Smooth muscle cell (in vitro differentiated cells): Measurements from ENCODE around the gene ORM2. TPM values are rescaled to one million over a fixed set of nuclear protein-coding genes. Genes with fewer than 3 reads are reported as not detected.

Experiments used
- DNase-seq: peaks from one replicate; lab custom pipeline; 2025; ENCODE audit not compliant: unreplicated experiment; lab: John Stamatoyannopoulos, UW
- H2AFZ ChIP-seq: fragments of 200-600 bp; sonication (generic); 2 replicates; pipeline ENCODE4 v1.6.0; 2016; ENCODE audit warnings: antibody characterized with exemption, low read depth, mild to moderate bottlenecking
- H3F3A ChIP-seq: fragments of 200-600 bp; sonication (generic); 2 replicates; pipeline ENCODE4 v1.6.0; 2017; ENCODE audit warnings: antibody characterized with exemption, low read depth
- H3K27ac ChIP-seq: fragments of 200-600 bp; sonication (generic); 2 replicates; pipeline ENCODE4 v1.5.1; 2016; ENCODE audit warnings: low read depth, mild to moderate bottlenecking
- H3K27me3 ChIP-seq: fragments of 200-600 bp; sonication (generic); 2 replicates; pipeline ENCODE4 v1.6.1; 2016; ENCODE audit warnings: low read depth, mild to moderate bottlenecking
- H3K36me3 ChIP-seq: fragments of 200-600 bp; sonication (generic); 2 replicates; pipeline ENCODE4 v1.5.1; 2016; ENCODE audit warnings: low read depth
- H3K4me1 ChIP-seq: fragments of 200-600 bp; sonication (generic); 2 replicates; pipeline ENCODE4 v1.5.1; 2016; ENCODE audit warnings: low read depth
- H3K4me2 ChIP-seq: fragments of 200-600 bp; sonication (generic); 2 replicates; pipeline ENCODE4 v1.6.0; 2016; ENCODE audit warnings: mild to moderate bottlenecking
- H3K4me3 ChIP-seq: fragments of 200-600 bp; sonication (generic); 2 replicates; pipeline ENCODE4 v1.5.1; 2016; ENCODE audit warnings: mild to moderate bottlenecking
- H3K79me2 ChIP-seq: fragments of 200-600 bp; sonication (generic); 2 replicates; pipeline ENCODE4 v1.6.0; 2016; ENCODE audit warnings: low read depth, mild to moderate bottlenecking
- H3K9ac ChIP-seq: fragments of 200-600 bp; sonication (generic); 2 replicates; pipeline ENCODE4 v1.6.0; 2016; ENCODE audit warnings: low read depth
- H3K9me3 ChIP-seq: fragments of 200-600 bp; sonication (generic); replicated peaks from 2 replicates; pipeline ENCODE4 v1.5.1; 2016; ENCODE audit warnings: low read depth
- H4K20me1 ChIP-seq: fragments of 200-600 bp; sonication (generic); 2 replicates; pipeline ENCODE4 v1.6.0; 2016; ENCODE audit warnings: low read depth
- WGBS: methylation state at CpG from one replicate; pipeline ENCODE4 v1.1.7; 2016; ENCODE audit warnings: low lambda C conversion rate; 5-methylcytosine and 5-hydroxymethylcytosine counted together
- polyA plus RNA-seq: library from polyadenylated mRNA; unstranded; fragments of >200 nt; fragmentation: Nextera tagmentation; extraction: Ambion mirVana; gene quantifications from 2 replicates; pipeline ENCODE4 v1.2.1, GENCODE V29; 2016
- total RNA-seq: library from RNA; depleted of rRNA; stranded (reverse); fragments of >200 nt; gene quantifications from 2 replicates; pipeline ENCODE4 v1.2.3, GENCODE V29; 2014
- TF ChIP-seq, protein P1 (sequence below): fragments of 200-600 bp; sonication (generic); IDR thresholded peaks from 2 replicates; pipeline ENCODE4 v1.5.1; 2017; ENCODE audit warnings: borderline replicate concordance, mild to moderate bottlenecking, antibody characterized with exemption; ENCODE audit not compliant: insufficient read depth, poor library complexity, severe bottlenecking

Gene ORM2
- total and polyA plus RNA-seq, 2 experiments from 2014 or later, result not detected

GRCh38 chr9:114357360-114357759 lies 27.7 kb downstream of the ORM2 start:
- Histone ChIP-seq H3K79me2 (no peaks in the 10 kb centered on the region), H3K36me3 (peaks cover 9% of the 10 kb centered on the region), H3F3A (no peaks in the 10 kb centered on the region), H3K4me1 (no peaks in the 10 kb centered on the region), H3K9me3 (no peaks in the 10 kb centered on the region), H2AFZ (no peak overlapping the region), H3K27me3 (no peaks in the 10 kb centered on the region), H3K9ac (no peak overlapping the region), H3K4me3 (no peak overlapping the region), H3K4me2 (no peak overlapping the region), H3K27ac (no peak overlapping the region), H4K20me1 (no peaks in the 10 kb centered on the region)
- DNase-seq, result no peak
- TF ChIP-seq, protein P1, sequence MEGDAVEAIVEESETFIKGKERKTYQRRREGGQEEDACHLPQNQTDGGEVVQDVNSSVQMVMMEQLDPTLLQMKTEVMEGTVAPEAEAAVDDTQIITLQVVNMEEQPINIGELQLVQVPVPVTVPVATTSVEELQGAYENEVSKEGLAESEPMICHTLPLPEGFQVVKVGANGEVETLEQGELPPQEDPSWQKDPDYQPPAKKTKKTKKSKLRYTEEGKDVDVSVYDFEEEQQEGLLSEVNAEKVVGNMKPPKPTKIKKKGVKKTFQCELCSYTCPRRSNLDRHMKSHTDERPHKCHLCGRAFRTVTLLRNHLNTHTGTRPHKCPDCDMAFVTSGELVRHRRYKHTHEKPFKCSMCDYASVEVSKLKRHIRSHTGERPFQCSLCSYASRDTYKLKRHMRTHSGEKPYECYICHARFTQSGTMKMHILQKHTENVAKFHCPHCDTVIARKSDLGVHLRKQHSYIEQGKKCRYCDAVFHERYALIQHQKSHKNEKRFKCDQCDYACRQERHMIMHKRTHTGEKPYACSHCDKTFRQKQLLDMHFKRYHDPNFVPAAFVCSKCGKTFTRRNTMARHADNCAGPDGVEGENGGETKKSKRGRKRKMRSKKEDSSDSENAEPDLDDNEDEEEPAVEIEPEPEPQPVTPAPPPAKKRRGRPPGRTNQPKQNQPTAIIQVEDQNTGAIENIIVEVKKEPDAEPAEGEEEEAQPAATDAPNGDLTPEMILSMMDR, result no peak
- WGBS, result 95% methylated on average over 6 of the region's 6 CpGs

DNA sequence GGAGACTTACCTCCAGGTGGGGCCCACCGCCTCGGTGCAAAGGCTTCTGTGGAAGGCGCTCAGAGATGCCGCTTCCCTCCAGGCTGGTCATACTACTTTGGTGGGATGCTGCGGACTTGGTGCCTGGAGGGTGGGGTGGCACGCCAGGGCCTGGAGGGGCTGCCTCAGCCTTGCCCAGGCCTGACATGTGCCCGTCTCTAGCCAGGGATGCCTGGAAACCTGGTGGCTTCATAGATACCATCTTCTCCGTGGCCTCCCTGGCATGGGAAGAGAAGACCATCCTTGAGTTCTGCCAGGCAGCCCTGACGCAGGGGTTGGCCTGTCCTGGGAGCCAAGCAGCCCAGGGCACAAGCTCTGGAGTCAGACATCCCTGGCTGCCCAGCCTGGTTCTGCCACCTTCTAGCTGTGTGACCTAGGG lies 28.3 kb downstream of the ORM2 start:
- Histone ChIP-seq H2AFZ (no peak overlapping the region), H3K79me2 (no peaks in the 10 kb centered on the region), H3K4me2 (no peak overlapping the region), H3K9ac (no peak overlapping the region), H3K4me3 (no peak overlapping the region), H3K36me3 (peaks cover 9% of the 10 kb centered on the region), H3K4me1 (no peaks in the 10 kb centered on the region), H3F3A (no peaks in the 10 kb centered on the region), H3K9me3 (no peaks in the 10 kb centered on the region), H3K27me3 (no peaks in the 10 kb centered on the region), H4K20me1 (no peaks in the 10 kb centered on the region), H3K27ac (no peak overlapping the region)
- TF ChIP-seq, protein P1, result no peak
- WGBS, result 97% methylated on average over 9 of the region's 9 CpGs
- no peak for DNase-seq

GRCh38 chr9:114359801-114360200 lies 30.1 kb downstream of the ORM2 start:
- Histone ChIP-seq H4K20me1 (no peaks in the 10 kb centered on the region), H3K4me3 (no peak overlapping the region), H3K9me3 (no peaks in the 10 kb centered on the region), H3K27me3 (no peaks in the 10 kb centered on the region), H3K36me3 (peaks cover 9% of the 10 kb centered on the region), H3K27ac (no peak overlapping the region), H3K79me2 (no peaks in the 10 kb centered on the region), H3F3A (no peaks in the 10 kb centered on the region), H3K4me1 (no peaks in the 10 kb centered on the region), H3K9ac (no peak overlapping the region), H2AFZ (no peak overlapping the region), H3K4me2 (no peak overlapping the region)
- no peak for DNase-seq
- 98% methylated on average over 7 of the region's 7 CpGs for WGBS
- TF ChIP-seq, protein P1, result no peak

GRCh38 chr9:114361542-114361941 lies 31.9 kb downstream of the ORM2 start:
- Histone ChIP-seq H2AFZ (no peak overlapping the region), H3K27ac (no peak overlapping the region), H3F3A (peaks cover 8% of the 10 kb centered on the region), H3K4me1 (no peaks in the 10 kb centered on the region), H3K9ac (no peak overlapping the region), H3K36me3 (peaks cover 9% of the 10 kb centered on the region), H3K9me3 (no peaks in the 10 kb centered on the region), H3K79me2 (no peaks in the 10 kb centered on the region), H3K4me2 (no peak overlapping the region), H4K20me1 (no peaks in the 10 kb centered on the region), H3K4me3 (no peak overlapping the region), H3K27me3 (no peaks in the 10 kb centered on the region)
- TF ChIP-seq, protein P1, result no peak
- DNase-seq, result no peak
- WGBS, result 96% methylated on average over 7 of the region's 7 CpGs
